Measurements from ENCODE around the gene SLC6A11.

DNA sequence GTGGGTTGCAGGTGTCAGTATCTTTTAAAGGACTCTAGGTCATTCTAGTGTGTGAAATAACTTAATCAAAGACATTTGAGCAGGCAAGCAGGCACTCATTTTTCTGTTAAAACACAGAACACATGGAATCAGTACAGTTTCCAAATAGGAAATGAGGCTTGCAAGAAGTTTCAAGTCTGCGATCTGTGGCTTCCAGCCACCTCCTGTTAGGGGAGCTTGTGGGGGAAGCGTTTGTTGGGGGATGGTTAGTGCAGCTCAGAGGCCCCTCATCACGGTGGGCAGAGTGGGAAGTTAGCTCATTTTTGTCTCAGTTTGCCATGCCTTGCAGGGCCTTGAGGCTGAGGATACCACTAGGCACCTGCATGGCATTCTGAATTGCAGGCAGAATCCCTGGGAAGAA lies 59.9 kb downstream of the SLC6A11 start:
- TF ChIP-seq, protein P1, sequence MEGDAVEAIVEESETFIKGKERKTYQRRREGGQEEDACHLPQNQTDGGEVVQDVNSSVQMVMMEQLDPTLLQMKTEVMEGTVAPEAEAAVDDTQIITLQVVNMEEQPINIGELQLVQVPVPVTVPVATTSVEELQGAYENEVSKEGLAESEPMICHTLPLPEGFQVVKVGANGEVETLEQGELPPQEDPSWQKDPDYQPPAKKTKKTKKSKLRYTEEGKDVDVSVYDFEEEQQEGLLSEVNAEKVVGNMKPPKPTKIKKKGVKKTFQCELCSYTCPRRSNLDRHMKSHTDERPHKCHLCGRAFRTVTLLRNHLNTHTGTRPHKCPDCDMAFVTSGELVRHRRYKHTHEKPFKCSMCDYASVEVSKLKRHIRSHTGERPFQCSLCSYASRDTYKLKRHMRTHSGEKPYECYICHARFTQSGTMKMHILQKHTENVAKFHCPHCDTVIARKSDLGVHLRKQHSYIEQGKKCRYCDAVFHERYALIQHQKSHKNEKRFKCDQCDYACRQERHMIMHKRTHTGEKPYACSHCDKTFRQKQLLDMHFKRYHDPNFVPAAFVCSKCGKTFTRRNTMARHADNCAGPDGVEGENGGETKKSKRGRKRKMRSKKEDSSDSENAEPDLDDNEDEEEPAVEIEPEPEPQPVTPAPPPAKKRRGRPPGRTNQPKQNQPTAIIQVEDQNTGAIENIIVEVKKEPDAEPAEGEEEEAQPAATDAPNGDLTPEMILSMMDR (IDR thresholded peaks at IDR 0.05) = no peak
- TF ChIP-seq POLR2A (IDR thresholded peaks at IDR 0.05) = no peak
